SK-N-MC (cell line): ENCODE measurements around the gene KCNMA1.

Source experiments
- DNase-seq: peaks from one replicate; pipeline ENCODE4 v3.0.0-alpha.2; 2011; ENCODE audit warnings: low read depth, low spot score
- H3K27ac ChIP-seq: fragments of 200-600 bp; sonication (generic); 2 replicates; pipeline ENCODE4 v1.5.1; 2016; ENCODE audit warnings: mixed run types
- H3K36me3 ChIP-seq: fragments of 200-600 bp; sonication (generic); 2 replicates; pipeline ENCODE4 v1.6.1; 2017; ENCODE audit warnings: antibody characterized with exemption, low read length, mixed read lengths; ENCODE audit not compliant: insufficient read depth
- H3K4me3 ChIP-seq: fragments of 200-600 bp; sonication (generic); 2 replicates; pipeline ENCODE4 v1.5.1; 2016
- H3K9ac ChIP-seq: fragments of 200-600 bp; sonication (generic); 2 replicates; pipeline ENCODE4 v1.8.0; 2017; ENCODE audit warnings: mixed run types, mixed read lengths; ENCODE audit not compliant: insufficient read length
- H3K9me3 ChIP-seq: fragments of 200-600 bp; sonication (generic); 2 replicates; pipeline ENCODE4 v1.6.1; 2017; ENCODE audit warnings: low read depth, mild to moderate bottlenecking, antibody characterized with exemption, low read length, moderate library complexity, mixed read lengths
- EZH2 ChIP-seq: fragments of 200-600 bp; sonication (generic); IDR thresholded peaks from one replicate; pipeline ENCODE4 v1.6.1; 2017; ENCODE audit warnings: antibody characterized with exemption
- FOXP2 ChIP-seq: optimal IDR thresholded peaks from 2 replicates; pipeline ENCODE3; 2011; ENCODE audit warnings: mild to moderate bottlenecking, moderate library complexity; ENCODE audit not compliant: insufficient read depth; ENCODE audit errors: extremely low read length, control extremely low read depth
- POLR2AphosphoS5 ChIP-seq: IDR thresholded peaks from 2 replicates; pipeline ENCODE4 v1.6.1; 2012; ENCODE audit warnings: mild to moderate bottlenecking, low read depth, low read length, borderline replicate concordance

Gene KCNMA1

GRCh38 chr10:77043420-77043763 lies 594.2 kb downstream of the KCNMA1 start:
- H3K36me3 ChIP-seq, result no peaks in the 10 kb centered on the region
- no peak overlapping the region for H3K27ac ChIP-seq
- no peak for TF ChIP-seq FOXP2
- TF ChIP-seq EZH2, result no peak
- TF ChIP-seq POLR2AphosphoS5, result no peak
- no peak overlapping the region for H3K9ac ChIP-seq
- H3K9me3 ChIP-seq, result no peaks in the 10 kb centered on the region
- DNase-seq, result no peak
- no peak overlapping the region for H3K4me3 ChIP-seq

GRCh38 chr10:77042706-77043419 lies 594.7 kb downstream of the KCNMA1 start:
- Histone ChIP-seq H3K4me3 (no peak overlapping the region), H3K36me3 (no peaks in the 10 kb centered on the region), H3K27ac (no peak overlapping the region), H3K9ac (no peak overlapping the region), H3K9me3 (no peaks in the 10 kb centered on the region)
- TF ChIP-seq EZH2 (no peak), FOXP2 (no peak), POLR2AphosphoS5 (no peak)
- no peak for DNase-seq

- Histone ChIP-seq H3K9ac (no peak overlapping the region), H3K36me3 (no peaks in the 10 kb centered on the region), H3K27ac (0 out of 2 replicates have a peak overlapping the region, but pooled peaks have one; percentile 3), H3K4me3 (no peak overlapping the region), H3K9me3 (no peaks in the 10 kb centered on the region)
- no peak for DNase-seq
- TF ChIP-seq EZH2, result no peak
- TF ChIP-seq FOXP2, result no peak
- no peak for TF ChIP-seq POLR2AphosphoS5
Observed at GRCh38 chr10:77041636-77042258, 595.9 kb downstream of the KCNMA1 start.

GRCh38 chr10:77038407-77038806 lies 599.2 kb downstream of the KCNMA1 start:
- no peak for DNase-seq
- H3K9me3 ChIP-seq, result no peaks in the 10 kb centered on the region
- H3K9ac ChIP-seq, result no peak overlapping the region
- H3K4me3 ChIP-seq, result no peak overlapping the region
- no peaks in the 10 kb centered on the region for H3K36me3 ChIP-seq
- no peak overlapping the region for H3K27ac ChIP-seq
- no peak for TF ChIP-seq POLR2AphosphoS5
- TF ChIP-seq EZH2, result no peak
- TF ChIP-seq FOXP2, result no peak

GRCh38 chr10:77037735-77038403 lies 599.7 kb downstream of the KCNMA1 start:
- no peaks in the 10 kb centered on the region for H3K9me3 ChIP-seq
- DNase-seq, result no peak
- H3K9ac ChIP-seq, result no peak overlapping the region
- H3K4me3 ChIP-seq, result peak overlapping the region; percentile 43
- TF ChIP-seq EZH2, result no peak
- no peak for TF ChIP-seq POLR2AphosphoS5
- TF ChIP-seq FOXP2, result no peak
- peak overlapping the region; percentile 50 for H3K27ac ChIP-seq
- no peaks in the 10 kb centered on the region for H3K36me3 ChIP-seq

- DNase-seq, result no peak
- Histone ChIP-seq H3K4me3 (peak overlapping the region; percentile 43), H3K27ac (peak overlapping the region; percentile 36; the same call in 1 of the 2 replicates), H3K9me3 (no peaks in the 10 kb centered on the region), H3K36me3 (no peaks in the 10 kb centered on the region), H3K9ac (no peak overlapping the region)
- TF ChIP-seq EZH2 (no peak), FOXP2 (no peak), POLR2AphosphoS5 (no peak)
Observed at GRCh38 chr10:77036993-77037734, 600.4 kb downstream of the KCNMA1 start.

- TF ChIP-seq FOXP2 (no peak), EZH2 (no peak), POLR2AphosphoS5 (no peak)
- Histone ChIP-seq H3K27ac (no peak overlapping the region), H3K4me3 (no peak overlapping the region), H3K9me3 (no peaks in the 10 kb centered on the region), H3K9ac (no peak overlapping the region), H3K36me3 (no peaks in the 10 kb centered on the region)
- DNase-seq, result no peak
Observed at GRCh38 chr10:77036276-77036675, 601.3 kb downstream of the KCNMA1 start.

GRCh38 chr10:77034795-77035194 lies 602.8 kb downstream of the KCNMA1 start:
- no peaks in the 10 kb centered on the region for H3K36me3 ChIP-seq
- no peak overlapping the region for H3K27ac ChIP-seq
- no peak for DNase-seq
- H3K9me3 ChIP-seq, result no peaks in the 10 kb centered on the region
- H3K9ac ChIP-seq, result no peak overlapping the region
- no peak overlapping the region for H3K4me3 ChIP-seq
- no peak for TF ChIP-seq FOXP2
- no peak for TF ChIP-seq POLR2AphosphoS5
- TF ChIP-seq EZH2, result no peak
